Erythroblast (primary cell): ENCODE measurements around the gene CGNL1.
A peak's percentile ranks its signal among the peaks of the same experiment; 100 is the strongest.

Experiments
- DNase-seq, 2 experiments: peaks; one replicate each; lab custom pipeline; 2025; lab: John Stamatoyannopoulos, UW
- GATA1 ChIP-seq: IDR thresholded peaks from 2 replicates; pipeline ENCODE4 v1.6.1; 2011; ENCODE audit warnings: low read depth, mild to moderate bottlenecking, control low read depth, low read length, moderate library complexity
- POLR2A ChIP-seq: IDR thresholded peaks from 2 replicates; pipeline ENCODE4 v1.6.1; 2011; ENCODE audit warnings: mild to moderate bottlenecking, low read length

The CGNL1 gene

GRCh38 chr15:57538265-57538529, 161.9 kb downstream of the CGNL1 start:
- no peak for TF ChIP-seq POLR2A
- no peak for TF ChIP-seq GATA1
- DNase-seq = no peak

- no peak for DNase-seq
- TF ChIP-seq POLR2A = no peak
- TF ChIP-seq GATA1 = no peak
Observed at GRCh38 chr15:57538821-57539220, 162.5 kb downstream of the CGNL1 start.

GRCh38 chr15:57540211-57540610, 163.9 kb downstream of the CGNL1 start:
- DNase-seq = no peak
- TF ChIP-seq POLR2A (no peak), GATA1 (no peak)

- DNase-seq = no peak
- no peak for TF ChIP-seq POLR2A
- TF ChIP-seq GATA1 = no peak
Observed at GRCh38 chr15:57540736-57541135, 164.4 kb downstream of the CGNL1 start.

GRCh38 chr15:57541271-57541670, 165.0 kb downstream of the CGNL1 start:
- TF ChIP-seq GATA1 = no peak
- no peak for TF ChIP-seq POLR2A
- no peak for DNase-seq

- TF ChIP-seq POLR2A (no peak), GATA1 (no peak)
- DNase-seq = peak; percentile 23 to 57
Observed at GRCh38 chr15:57541805-57542504, 165.7 kb downstream of the CGNL1 start.

GRCh38 chr15:57542505-57542817, 166.2 kb downstream of the CGNL1 start:
- no peak for DNase-seq
- TF ChIP-seq POLR2A = no peak
- TF ChIP-seq GATA1 = no peak

GRCh38 chr15:57544848-57545480, 168.7 kb downstream of the CGNL1 start:
- DNase-seq = no peak
- TF ChIP-seq POLR2A = no peak

GRCh38 chr15:57545995-57546394, 169.7 kb downstream of the CGNL1 start:
- no peak for DNase-seq
- TF ChIP-seq GATA1 (no peak), POLR2A (no peak)

GRCh38 chr15:57547243-57547755, 171.0 kb downstream of the CGNL1 start:
- DNase-seq = no peak
- TF ChIP-seq GATA1 (no peak), POLR2A (no peak)

GRCh38 chr15:57548351-57548750, 172.0 kb downstream of the CGNL1 start:
- no peak for DNase-seq
- TF ChIP-seq GATA1 (no peak), POLR2A (no peak)

- TF ChIP-seq POLR2A = no peak
- TF ChIP-seq GATA1 = no peak
- no peak for DNase-seq
Observed at GRCh38 chr15:57548835-57549234, 172.5 kb downstream of the CGNL1 start.

GRCh38 chr15:57549935-57550334, 173.6 kb downstream of the CGNL1 start:
- no peak for DNase-seq
- TF ChIP-seq GATA1 = no peak
- no peak for TF ChIP-seq POLR2A

GRCh38 chr15:57550640-57551039, 174.3 kb downstream of the CGNL1 start:
- TF ChIP-seq GATA1 = no peak
- TF ChIP-seq POLR2A = no peak
- no peak for DNase-seq

GRCh38 chr15:57551715-57552677, 175.7 kb downstream of the CGNL1 start:
- TF ChIP-seq POLR2A (no peak), GATA1 (no peak)
- no peak for DNase-seq
